Raji (cell line): ENCODE results near the gene ARPC2.

Source experiments
- POLR2A ChIP-seq: IDR thresholded peaks from 2 replicates; pipeline ENCODE4 v1.6.1; 2011; ENCODE audit warnings: low read depth, low read length, control low read depth; ENCODE audit not compliant: insufficient read depth

ARPC2 gene

GRCh38 chr2:218194880-218195279, 22.1 kb upstream of the ARPC2 start:
- TF ChIP-seq POLR2A: no peak

GRCh38 chr2:218196974-218197373, 20.0 kb upstream of the ARPC2 start:
- TF ChIP-seq POLR2A: no peak

- TF ChIP-seq POLR2A: no peak
Observed at GRCh38 chr2:218202266-218202665, 14.7 kb upstream of the ARPC2 start.

- TF ChIP-seq POLR2A: no peak
Observed at GRCh38 chr2:218209078-218209477, 7.9 kb upstream of the ARPC2 start.

GRCh38 chr2:218214116-218214515, 2.9 kb upstream of the ARPC2 start:
- TF ChIP-seq POLR2A: no peak

GRCh38 chr2:218216336-218216673, 684 bp upstream of the ARPC2 start:
- no peak for TF ChIP-seq POLR2A

GRCh38 chr2:218217360-218218267, 625 bp downstream of the ARPC2 start:
- TF ChIP-seq POLR2A: peak; percentile 41

- peak; percentile 64; the same call in 1 of the 2 replicates for TF ChIP-seq POLR2A
Observed at GRCh38 chr2:218218268-218219185, 1.5 kb downstream of the ARPC2 start.

GRCh38 chr2:218219934-218220333, 2.9 kb downstream of the ARPC2 start:
- no peak for TF ChIP-seq POLR2A

- TF ChIP-seq POLR2A: no peak
Observed at GRCh38 chr2:218221000-218221399, 4.0 kb downstream of the ARPC2 start.

GRCh38 chr2:218223046-218223445, 6.1 kb downstream of the ARPC2 start:
- no peak for TF ChIP-seq POLR2A

GRCh38 chr2:218224186-218224585, 7.2 kb downstream of the ARPC2 start:
- TF ChIP-seq POLR2A: no peak

GRCh38 chr2:218226903-218227302, 9.9 kb downstream of the ARPC2 start:
- TF ChIP-seq POLR2A: no peak

- no peak for TF ChIP-seq POLR2A
Observed at GRCh38 chr2:218228366-218229090, 11.5 kb downstream of the ARPC2 start.

- TF ChIP-seq POLR2A: no peak
Observed at GRCh38 chr2:218229239-218229638, 12.2 kb downstream of the ARPC2 start.
